HG03575 (cell line): ENCODE results near the gene MPPED2.

Source experiments
- ATAC-seq: cut with Tn5 transposase; IDR thresholded peaks from one replicate; pipeline ENCODE4 v1.9.1; 2021; ENCODE audit not compliant: unreplicated experiment, insufficient number of reproducible peaks, low FRiP score; ENCODE audit errors: extremely low read depth

Gene MPPED2, protein sequence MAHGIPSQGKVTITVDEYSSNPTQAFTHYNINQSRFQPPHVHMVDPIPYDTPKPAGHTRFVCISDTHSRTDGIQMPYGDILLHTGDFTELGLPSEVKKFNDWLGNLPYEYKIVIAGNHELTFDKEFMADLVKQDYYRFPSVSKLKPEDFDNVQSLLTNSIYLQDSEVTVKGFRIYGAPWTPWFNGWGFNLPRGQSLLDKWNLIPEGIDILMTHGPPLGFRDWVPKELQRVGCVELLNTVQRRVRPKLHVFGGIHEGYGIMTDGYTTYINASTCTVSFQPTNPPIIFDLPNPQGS

GRCh38 chr11:30586251-30587144 is at the start of gene MPPED2:
Gene MPPED2 (minus strand): TSS chr11:30586353. CDS start chr11:30580373, 5,980 bp downstream.
- no peak for ATAC-seq

- no peak for ATAC-seq
Measured at GRCh38 chr11:30635401-30635989, 49.3 kb upstream of the MPPED2 start.

GRCh38 chr11:30631148-30631547 is 45.0 kb upstream of the MPPED2 start:
- no peak for ATAC-seq

DNA sequence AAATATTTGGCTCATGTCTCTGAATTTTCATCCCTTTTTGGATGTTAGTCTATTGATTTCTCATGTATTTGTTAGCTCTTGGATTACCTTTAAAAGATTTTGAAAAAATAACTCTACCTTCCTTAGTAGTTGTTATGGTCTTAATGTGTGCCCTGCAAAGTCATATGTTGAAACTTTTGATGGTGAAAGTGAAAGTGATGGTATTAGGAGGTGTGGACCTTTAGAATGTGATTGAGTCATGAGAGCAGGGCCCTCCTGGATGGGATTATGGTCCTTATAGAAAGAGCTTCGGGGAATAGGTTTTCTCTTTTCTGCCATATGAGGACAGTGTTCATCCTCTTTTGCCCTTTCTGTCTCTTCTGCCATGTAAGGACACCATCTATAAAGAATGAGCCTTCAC is 33.6 kb upstream of the MPPED2 start:
- ATAC-seq = no peak

GRCh38 chr11:30617762-30618161 is 31.6 kb upstream of the MPPED2 start:
- no peak for ATAC-seq

DNA sequence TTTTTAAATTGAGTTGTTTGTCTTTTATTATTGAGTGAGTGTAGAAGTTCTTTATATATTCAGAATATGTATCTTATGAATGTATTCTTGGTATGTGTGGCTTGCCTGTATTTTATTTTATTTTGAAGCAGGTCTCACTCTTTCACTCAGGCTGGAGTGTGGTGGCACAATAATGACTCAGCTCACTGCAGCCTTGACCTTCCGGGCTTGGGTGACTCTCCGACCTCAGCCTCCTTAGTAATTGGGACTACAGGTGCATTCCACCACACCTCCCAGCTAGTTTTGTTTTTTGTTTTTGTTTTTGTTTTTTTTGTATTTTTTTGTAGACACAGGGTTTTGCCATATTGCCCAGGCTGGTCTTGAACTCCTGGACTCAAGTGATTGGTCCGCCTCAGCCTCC is 24.5 kb upstream of the MPPED2 start:
- ATAC-seq = no peak

GRCh38 chr11:30608534-30608933 is 22.4 kb upstream of the MPPED2 start:
- ATAC-seq = no peak

GRCh38 chr11:30605036-30605605 is 19.0 kb upstream of the MPPED2 start:
- ATAC-seq = peak; percentile 67

GRCh38 chr11:30603357-30603756 is 17.2 kb upstream of the MPPED2 start:
- ATAC-seq = no peak

DNA sequence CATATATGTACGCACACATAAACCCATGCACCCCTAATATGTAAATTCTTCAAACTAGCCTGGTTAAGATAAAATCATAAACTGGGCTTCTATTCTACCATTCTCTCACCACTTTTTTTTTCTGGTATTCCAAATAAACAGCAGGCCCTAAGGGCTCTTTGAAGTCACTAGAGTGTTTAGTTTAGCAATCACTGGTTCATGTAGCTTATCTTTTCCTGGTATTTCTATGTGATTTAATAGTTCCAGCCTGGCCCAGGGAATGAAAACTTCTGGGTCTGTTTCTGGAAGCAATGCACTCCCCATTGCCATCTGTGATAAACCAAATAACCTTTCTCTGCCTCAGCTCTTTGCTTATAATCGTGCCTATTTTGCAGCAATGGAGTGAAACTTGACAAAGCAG is 10.7 kb upstream of the MPPED2 start:
- no peak for ATAC-seq

- no peak for ATAC-seq
Measured at GRCh38 chr11:30595934-30596333, 9.8 kb upstream of the MPPED2 start.

- ATAC-seq = no peak
Measured at GRCh38 chr11:30594646-30595411, 8.7 kb upstream of the MPPED2 start.

DNA sequence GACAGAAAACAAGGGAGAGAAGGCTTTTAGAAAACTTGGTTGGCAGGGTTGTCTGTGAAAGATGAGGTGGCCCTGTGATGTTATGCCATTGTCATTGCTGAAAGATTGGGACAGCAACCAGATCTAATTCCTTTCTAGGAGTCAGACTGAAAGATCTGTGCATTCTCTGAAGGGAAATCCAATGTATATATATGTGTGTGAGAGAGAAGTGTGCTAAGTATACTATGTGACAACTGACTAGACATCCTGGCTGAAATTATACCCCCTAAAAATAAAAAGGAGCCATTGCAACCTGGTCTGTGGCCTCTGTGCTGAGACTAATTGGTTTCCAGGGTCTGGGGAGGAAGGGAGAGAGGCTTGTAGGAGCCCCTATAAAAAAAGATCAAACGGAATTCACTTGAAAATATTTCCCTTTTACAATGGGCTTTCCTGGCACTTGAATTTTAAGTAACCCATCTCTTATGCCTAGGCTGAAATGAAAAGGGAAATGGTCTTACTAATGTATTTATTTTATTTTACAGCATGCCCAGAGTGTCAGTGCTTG is 1.2 kb upstream of the MPPED2 start:
- ATAC-seq = no peak

GRCh38 chr11:30585892-30586250 is 282 bp downstream of the MPPED2 start:
- ATAC-seq = no peak

GRCh38 chr11:30585125-30585891 is 845 bp downstream of the MPPED2 start:
- ATAC-seq = no peak

- no peak for ATAC-seq
Measured at GRCh38 chr11:30583476-30584280, 2.5 kb downstream of the MPPED2 start.

- ATAC-seq = no peak
Measured at GRCh38 chr11:30582726-30583125, 3.4 kb downstream of the MPPED2 start.
